GM18517 (cell line): ENCODE data around the gene PARVB.

ENCODE experiments used
- ATAC-seq: cut with Tn5 transposase; IDR thresholded peaks from one replicate; pipeline ENCODE4 v1.9.1; 2021; ENCODE audit warnings: mild to moderate bottlenecking, moderate library complexity; ENCODE audit not compliant: unreplicated experiment

Gene PARVB, protein sequence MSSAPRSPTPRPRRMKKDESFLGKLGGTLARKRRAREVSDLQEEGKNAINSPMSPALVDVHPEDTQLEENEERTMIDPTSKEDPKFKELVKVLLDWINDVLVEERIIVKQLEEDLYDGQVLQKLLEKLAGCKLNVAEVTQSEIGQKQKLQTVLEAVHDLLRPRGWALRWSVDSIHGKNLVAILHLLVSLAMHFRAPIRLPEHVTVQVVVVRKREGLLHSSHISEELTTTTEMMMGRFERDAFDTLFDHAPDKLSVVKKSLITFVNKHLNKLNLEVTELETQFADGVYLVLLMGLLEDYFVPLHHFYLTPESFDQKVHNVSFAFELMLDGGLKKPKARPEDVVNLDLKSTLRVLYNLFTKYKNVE

DNA sequence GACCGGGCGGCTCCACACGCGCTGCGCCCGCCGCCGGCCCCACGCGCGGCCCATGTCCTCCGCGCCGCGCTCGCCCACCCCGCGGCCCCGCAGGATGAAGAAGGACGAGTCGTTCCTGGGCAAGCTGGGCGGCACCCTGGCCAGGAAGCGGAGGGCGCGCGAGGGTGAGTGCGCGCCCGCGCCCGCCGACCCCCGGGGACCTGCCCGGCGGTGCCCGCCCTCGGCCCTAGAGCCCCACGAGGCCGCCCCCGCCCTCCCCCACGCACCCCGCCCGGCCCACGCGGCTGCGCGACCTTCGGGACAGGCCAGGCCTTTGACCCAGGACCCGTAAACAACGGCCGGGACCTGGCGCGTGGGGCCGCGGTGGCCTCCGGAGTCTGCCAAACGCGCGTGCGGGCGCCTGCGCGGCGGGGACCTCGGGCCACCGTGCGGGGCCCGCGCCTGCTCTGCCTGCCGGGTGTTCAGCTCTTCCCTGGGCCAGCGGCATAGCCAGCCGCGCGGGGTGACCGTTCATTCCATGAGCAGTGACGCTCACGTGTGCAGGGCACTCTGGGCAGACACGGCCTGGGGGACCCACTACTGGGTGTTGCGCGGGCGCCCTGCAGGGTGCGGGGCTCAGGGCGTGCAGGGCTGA, at the start of gene PARVB:
TSS of gene PARVB (plus strand) at position 15 of the 634 bp plus-strand sequence. CDS start at position 53, 38 bp downstream.
- ATAC-seq, result no peak

DNA sequence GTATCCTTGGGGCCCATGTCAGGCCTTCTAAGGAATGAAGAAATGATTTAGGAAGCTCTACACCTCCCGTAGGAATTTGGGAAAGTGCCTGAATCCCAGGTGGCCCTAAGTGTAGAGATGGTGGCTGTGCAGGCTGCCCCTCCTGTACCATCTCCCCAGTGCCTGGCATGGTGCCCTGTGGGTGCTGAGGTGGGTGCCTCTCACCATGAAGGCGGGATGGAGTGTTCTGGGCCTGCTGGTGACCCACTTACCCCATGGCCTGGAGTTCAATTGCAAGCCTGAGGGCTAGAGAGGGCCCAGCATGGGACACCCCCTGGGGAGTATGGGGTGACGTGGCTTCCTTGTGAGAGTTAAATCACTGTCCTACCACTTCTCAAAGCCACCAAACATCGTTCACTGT, 49.1 kb upstream of the PARVB start:
- no peak for ATAC-seq

DNA sequence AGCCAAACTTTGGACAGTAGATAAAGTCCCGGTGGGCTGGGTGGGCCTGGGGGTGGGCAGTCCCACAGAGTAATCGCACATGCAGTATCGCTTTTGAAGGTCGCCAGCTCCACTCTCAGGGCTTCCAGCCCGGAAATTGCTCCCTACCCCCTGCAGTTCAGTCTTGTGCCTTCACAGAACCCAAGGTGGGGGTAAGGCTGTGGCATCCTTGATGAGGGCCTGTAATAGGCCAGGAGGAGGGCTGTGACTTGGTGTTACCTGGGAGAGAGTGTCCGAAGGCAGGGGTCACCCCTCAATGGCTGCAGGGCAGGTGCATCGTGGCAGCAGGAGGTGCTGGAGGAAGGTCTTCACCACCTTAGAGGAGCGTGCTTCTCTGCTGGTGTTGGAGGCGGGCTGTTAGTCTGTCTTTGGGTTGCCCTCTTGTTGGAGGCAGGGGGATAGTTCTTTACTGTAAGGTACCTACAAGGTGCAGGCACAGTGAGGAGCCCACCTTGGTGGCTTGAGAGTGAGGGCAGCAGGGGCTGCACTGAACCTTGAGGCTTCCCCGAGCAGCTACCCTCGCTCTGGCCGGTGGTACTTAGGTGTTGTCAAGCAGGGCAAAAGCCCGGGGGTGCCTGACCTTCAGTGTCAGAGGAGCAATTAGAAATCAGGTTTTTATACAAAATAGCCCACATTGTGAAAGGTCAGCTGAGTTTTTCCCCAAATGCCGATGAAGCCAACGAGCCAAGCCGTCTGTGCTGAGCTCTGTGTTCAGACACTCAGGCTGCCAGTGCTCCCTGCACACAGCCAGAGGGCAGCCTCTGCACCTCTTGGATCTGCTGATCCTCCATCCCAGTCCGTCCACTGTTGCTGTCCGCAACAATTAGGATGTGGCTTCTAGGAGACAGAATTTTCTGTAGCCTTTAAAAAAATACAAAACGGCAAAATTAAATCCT, 47.0 kb upstream of the PARVB start:
- no peak for ATAC-seq

DNA sequence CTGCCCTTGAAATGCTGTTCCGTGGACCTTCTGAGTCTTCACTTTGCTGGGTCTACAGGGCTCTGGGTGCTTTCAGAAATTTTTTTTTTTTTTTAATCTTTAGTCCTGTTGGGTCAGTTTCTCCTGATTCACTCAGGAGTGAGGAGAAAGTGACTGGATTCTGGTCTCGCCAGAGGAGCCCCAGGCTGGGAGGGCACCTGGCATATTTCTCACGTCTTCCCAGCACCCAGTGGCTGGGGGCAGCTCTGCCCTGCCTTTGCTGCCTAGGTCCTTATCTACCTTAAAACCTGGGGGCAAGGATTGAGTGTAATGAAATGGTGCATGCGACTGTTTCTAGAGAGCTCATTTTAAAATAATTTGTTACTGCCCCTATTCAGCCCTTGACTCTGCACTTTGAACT, 45.5 kb upstream of the PARVB start:
- ATAC-seq, result no peak

DNA sequence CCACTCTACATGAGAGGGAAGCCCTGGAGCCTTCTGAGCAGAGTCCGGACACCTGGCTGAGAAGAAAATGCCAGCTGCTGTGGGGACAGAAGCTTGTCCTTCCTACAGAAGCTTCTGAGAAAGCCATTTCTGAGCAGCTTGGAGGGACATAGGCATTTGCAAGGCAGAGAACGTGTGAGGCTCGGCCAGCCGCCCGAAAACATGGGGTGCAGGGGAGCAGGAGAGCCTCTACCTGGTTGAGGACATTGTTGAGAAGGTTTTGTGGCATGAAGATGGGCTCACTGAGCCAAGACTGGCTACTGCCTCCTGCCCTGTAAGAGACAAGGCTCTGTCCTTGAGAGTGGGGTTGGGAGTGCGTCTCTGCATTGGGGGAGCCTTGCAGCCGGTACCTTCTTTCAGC, 43.5 kb upstream of the PARVB start:
- no peak for ATAC-seq

DNA sequence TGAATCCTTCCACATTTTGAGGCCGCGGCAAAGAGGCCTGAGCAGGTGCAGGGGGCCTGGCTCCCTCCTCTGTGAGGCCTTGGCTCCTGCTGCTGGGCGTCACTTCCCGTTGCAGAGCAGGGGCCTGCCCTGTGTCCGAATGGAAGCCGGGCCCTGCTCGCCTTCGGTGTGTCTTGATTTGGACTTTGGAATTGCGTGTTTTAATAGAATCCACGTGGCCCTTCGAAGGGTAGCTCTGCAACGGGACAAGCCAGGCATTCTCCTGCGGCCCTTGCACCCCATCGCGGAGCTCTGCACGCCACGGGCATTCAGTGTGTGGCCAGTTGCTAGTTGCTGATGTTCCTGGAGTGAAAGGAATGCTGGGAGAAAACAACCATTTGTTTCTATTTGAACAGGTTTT, 43.1 kb upstream of the PARVB start:
- no peak for ATAC-seq

DNA sequence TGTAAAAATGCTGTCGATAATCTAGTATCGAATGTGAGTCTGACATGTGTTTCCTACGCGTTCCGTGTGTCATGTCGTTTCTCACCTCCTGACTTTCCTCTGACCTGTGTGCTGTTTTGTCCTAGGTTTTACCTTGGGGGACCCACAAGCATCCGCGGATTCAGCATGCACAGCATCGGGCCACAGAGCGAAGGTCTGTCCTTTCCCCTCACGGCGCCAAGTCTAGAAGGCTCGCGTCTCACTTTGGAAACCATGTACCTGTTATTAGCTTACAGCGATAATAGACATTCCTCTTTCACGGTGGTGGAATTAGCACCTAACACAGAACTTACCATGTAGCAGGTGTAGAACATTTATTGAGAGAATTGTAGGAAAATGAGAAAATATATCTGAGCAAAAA, 40.3 kb upstream of the PARVB start:
- no peak for ATAC-seq

DNA sequence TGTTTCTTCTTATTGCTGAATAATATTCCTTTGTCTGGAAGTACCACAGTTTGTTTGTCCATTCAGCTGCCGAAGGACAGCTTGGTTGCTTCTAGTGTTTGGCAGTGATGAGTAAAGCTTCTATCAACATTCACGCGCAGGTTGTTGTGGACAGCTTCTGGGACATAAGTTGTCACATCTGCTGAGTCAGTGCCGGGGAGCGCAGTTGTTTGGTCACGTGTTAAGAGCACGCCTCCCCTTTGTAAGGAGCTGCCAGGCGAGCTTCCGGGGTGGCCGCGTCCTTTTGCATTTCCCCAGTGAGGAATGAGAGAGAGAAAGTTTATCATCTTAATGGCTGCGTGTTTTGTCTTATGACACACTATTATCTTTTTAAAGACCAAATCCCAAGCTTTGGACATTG, 38.6 kb upstream of the PARVB start:
- no peak for ATAC-seq

DNA sequence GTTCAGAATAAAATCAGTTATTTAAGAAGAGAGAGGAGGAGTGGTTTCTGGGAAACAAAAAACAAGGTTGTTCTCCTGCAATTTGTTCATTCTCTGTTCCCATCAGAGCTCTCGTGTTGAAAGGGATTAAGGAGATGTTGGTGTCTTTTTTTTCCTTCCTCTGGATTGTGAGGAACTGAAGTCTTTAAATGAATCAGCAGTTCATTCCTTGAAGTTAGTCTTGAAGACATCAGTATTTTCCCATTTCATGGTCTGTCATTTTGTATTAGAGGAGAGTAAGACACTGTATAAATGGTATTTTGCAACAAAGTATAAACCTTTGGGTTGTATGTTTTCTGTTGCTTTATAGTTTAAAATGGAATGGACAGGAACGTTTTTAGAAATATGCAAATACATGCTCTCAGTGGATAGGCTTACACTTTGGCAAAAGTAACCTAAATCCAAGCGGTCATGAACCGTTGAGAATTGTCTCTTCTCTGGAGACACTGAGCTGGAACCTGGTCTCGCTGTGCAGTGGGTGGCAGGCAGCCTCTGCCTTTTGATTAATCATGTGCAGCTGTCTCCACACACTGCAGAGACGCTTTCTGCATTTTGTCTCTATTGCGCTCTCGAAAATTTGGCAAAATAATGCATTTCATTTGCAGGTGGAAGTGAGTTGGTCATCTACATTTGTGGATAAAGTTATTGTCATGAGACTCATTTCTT, 35.8 kb upstream of the PARVB start:
- ATAC-seq, result no peak

DNA sequence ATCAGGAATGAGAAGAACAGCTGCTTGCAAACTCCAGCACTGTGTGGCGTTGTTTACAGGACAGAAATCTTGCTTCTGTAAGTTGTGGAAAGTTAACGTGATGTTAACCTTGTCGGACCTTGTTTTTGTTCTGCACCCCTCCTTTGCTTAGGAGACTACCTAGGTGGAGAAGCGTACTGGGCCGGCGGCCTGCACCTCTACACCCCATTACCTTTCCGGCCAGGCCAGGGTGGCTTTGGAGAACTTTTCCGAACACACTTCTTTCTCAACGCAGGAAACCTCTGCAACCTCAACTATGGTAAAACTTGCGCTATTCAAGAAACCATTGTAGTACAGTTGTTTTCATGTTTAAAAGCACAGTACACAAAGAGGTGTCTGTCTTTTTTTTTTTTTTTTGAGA, 35.1 kb upstream of the PARVB start:
- ATAC-seq, result no peak

DNA sequence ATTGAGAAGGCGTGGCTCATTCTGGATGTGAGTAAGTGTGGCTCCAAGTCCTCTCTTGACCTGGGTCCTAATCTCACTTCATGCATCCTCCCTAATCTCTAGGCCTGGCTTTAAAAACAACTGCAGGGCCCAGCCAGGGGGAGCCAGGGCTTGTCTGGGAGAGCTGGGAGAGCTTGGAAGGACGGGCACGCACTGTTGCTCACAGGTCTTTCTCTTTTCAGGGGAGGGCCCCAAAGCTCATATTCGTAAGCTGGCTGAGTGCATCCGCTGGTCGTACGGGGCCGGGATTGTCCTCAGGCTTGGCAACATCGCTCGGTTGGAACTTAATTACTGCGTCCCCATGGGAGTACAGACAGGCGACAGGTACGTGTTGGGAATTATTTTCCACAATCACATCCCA, 34.1 kb upstream of the PARVB start:
- ATAC-seq, result no peak

DNA sequence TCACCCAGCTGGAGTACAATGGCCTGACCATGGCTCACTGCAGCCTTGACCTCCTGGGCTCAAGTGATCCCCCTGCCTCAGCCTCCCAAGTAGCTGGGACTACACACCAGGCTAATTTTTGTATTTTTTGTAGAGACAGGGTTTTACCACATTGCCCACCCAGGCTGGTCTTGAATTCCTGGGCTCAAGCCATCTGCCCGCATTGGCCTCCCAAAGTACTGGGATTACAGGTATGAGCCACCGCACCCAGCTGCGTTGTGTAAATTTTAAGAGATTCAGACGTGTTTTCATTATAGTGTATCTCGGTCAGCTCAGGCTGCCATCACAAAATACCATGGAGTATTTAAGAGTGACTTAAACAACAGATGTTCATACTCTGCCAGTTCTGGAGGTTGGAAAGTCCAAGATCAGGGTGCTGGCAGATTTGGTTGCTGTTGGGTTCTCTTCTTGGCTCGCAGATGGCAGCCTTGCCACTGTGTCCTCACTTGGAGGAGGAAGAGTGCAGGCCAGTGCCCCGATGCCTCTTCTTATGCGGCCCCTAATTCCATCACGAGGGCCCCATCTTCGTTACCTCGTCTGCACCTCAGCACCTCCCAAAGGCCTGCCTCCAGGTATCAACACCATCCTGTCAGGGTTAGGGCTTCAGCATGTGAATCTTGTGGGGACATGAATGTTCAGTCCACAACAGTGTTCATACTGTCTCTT, 32.6 kb upstream of the PARVB start:
- ATAC-seq, result no peak

DNA sequence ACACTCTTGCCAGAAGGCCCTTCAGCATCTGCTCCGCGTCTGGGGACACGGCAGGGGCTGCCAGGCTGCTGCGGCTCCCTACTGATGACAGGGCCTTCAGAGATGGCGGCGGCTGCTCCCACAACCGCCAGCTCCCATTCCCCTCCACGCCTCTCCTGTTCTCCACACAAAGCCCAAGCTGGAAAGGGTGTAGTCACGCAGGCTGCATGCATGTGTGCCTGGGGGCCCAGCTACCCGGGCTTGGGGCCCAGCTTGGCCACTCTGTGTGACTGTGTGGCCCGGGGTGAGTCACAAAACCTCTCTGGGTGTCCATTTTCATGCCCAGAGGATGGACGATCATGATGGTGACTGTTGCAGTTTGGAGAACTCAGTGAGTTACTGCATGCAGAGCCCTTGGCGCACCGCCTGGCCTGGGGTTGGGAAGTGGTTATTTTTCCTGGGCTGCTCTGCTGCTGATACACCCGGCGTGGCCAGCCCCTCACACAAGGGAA, 31.7 kb upstream of the PARVB start:
- ATAC-seq, result no peak

DNA sequence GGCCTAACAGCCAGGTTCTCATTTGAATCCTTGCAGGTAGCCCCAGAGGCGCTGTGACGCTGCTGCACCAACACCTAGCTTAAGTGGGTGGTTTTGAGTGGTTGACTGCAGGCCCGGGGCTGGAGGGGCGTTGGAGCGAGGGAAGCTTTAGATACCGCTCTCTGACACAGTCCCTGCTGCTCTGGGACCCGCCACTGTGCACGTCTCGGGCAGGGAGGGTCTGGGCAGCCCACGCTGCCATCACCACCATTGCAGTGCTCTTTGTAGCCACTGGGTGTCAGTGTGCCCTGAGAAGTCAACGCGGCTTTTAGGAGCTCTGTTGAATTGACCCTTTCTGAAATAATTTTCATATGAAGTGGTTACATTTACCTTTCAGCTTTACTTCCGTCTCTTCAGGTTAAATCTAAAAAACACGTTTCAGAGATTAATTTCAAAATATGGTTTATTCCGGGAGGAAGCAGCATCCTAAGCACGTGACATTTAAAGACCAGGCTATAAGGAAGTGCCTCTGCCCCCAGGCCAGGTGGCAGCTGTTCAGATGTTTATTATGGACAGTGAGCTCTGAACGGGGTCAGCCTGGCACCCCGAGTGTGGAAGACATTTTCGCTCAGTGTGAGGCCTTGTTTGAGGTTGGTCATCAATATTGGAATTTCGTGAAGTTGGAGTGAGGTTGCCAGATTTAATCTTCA, 30.9 kb upstream of the PARVB start:
- no peak for ATAC-seq

DNA sequence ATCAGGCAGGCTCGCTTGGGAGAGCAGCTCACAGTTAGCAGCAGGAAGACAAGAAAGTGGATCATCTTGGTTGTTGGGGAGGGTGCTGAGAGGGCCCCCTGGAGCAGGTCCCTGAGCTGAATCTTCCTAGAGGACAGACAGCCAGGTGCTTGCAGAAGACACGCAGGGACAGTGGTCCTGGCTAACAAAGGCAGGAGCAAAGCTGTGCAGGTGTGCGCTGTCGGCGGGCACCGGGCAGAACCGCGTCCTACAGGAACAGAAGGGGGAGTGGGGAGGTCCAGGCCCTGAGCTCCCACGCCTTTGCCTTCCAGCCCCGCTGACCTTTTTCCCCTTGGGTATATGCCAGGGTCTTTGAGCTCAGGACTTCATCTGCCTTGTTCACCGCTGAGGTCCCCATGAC, 30.1 kb upstream of the PARVB start:
- no peak for ATAC-seq

DNA sequence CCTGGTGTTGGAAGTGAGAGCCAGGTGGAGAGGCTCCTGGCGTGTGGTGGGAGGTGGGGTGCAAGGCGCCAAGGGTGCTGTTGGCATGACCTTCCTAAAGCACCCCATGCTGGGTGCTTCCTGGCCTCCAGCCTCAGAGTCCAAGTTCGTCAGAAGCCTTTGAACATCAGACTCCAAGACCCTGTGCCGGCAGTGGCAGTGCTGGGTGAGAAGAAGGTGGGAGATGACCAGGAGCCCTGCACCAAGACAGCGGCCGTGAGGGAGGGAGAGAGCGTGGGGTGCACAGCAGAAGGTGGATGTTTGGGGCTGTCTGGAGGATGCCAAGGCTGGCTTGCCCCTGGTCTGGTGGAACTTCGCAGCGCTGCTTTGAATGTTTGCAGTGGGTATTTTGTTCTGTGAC, 29.7 kb upstream of the PARVB start:
- no peak for ATAC-seq

DNA sequence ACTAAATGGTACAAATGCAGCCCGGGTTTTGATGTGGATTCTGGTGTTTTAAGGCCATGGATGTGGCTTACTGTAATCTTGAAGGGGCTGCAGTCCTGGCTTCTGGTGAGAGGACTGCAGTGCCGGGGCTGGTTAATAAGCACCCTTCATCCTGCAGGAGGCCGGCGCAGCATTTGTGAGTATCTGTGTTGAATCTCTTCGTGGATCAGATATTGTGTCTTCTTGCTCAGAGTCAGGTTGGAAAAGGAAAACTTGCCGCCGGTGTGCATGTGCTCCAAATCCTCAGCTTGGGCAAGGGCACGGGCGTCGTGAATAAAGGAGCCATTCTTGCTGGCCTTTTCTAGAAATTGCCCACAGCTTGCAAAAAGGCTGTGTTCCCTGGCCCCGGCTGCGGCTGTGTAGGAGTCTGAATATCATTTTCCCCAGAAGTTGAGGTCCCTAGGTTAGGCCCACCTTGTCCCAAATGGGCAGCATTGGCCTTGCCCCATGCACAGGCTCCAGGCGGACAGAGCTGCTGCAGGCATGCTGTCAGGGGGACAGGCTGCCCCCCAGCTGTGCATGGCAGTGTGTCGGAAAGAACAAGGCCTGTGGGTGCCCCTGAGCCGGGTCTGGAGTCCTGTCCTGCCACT, 28.9 kb upstream of the PARVB start:
- no peak for ATAC-seq

DNA sequence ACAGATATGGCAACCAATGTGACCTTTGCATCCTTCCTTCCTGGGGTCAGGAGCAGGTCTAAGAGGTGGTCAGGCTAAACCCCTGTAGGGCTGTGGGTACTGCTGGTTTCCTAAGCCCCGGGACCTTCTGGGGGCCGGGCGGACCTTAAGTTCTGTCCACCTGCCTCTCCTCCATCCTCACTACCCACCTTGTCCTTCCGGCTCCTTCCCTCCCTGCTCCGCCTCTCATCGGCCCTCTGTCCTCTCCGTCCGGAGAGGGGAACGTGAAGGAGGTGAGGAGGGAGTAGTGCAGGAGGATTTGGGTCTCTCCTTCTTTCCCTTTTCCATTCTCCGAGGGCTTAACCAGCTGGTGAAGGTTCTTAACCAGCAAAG, 28.3 kb upstream of the PARVB start:
- no peak for ATAC-seq
